Prostate gland (tissue), 2 donors: ENCODE data around the gene HSD17B11. TPM values are rescaled to one million over a fixed set of nuclear protein-coding genes. Genes with fewer than 3 reads are reported as not detected.
"Not testable (repeated sequence)": the region's sequence is repeated elsewhere in the genome, so short reads cannot be mapped to it uniquely, and the experiment has no call there.

Experiments used
- DNase-seq: peaks from one replicate; pipeline ENCODE4 v3.0.0-alpha.2; 2019; ENCODE audit warnings: low spot score
- H3K27ac ChIP-seq, 2 donors: fragments of 200-600 bp; sonication (generic); 2 replicates each; pipeline ENCODE4 v1.5.1; 2017 to 2019
- H3K27me3 ChIP-seq: fragments of 200-600 bp; sonication (generic); replicated peaks from 2 replicates; pipeline ENCODE4 v1.5.1; 2019; ENCODE audit not compliant: insufficient read depth
- H3K36me3 ChIP-seq, 2 donors: fragments of 200-600 bp; sonication (generic); 1 replicate in 1 of 2; 2 replicates in 1 of 2; pipeline versions ENCODE4 v1.5.1 to v1.8.1; 2017 to 2019
- H3K4me1 ChIP-seq: fragments of 200-600 bp; sonication (generic); replicated peaks from 2 replicates; pipeline ENCODE4 v1.5.1; 2019
- H3K4me3 ChIP-seq, 2 donors: fragments of 200-600 bp; sonication (generic); 2 replicates each; pipeline ENCODE4 v1.5.1; 2017 to 2019
- H3K9me3 ChIP-seq: fragments of 200-600 bp; sonication (generic); 2 replicates; pipeline ENCODE4 v1.5.1; 2017
- POLR2A ChIP-seq: fragments of 450-650 bp; IDR thresholded peaks from one replicate; pipeline ENCODE4 v1.6.1; 2016; ENCODE audit warnings: antibody characterized with exemption, mild to moderate bottlenecking
- POLR2AphosphoS5 ChIP-seq: sonication (generic); formaldehyde crosslinking; IDR thresholded peaks from one replicate; pipeline ENCODE4 v1.6.1; 2017; ENCODE audit warnings: antibody characterized with exemption
- WGBS: methylation state at CpG from one replicate; pipeline ENCODE4 v1.1.5; 2018; 5-methylcytosine and 5-hydroxymethylcytosine counted together
- intact Hi-C: fragments of 100-400 bp; cut with DNase I; formaldehyde crosslinking; loops from one replicate; pipeline ENCODE4 v1.14.2; 2022
- total RNA-seq, 2 donors: library from RNA; depleted of rRNA; stranded (reverse); fragments of >200 nt; gene quantifications; one replicate each; pipeline ENCODE4 v1.1.0, GENCODE V29; 2016
- TF ChIP-seq, protein P1 (sequence below), 4 experiments: fragments of 200-600 bp in 2 of 4; fragments of 450-650 bp in 2 of 4; sonication (generic) in 2 of 4; IDR thresholded peaks; 1 replicate in 3 of 4; 2 replicates in 1 of 4; pipeline ENCODE4 v1.5.1; 2016 to 2019; ENCODE audit warnings: antibody characterized with exemption in 4 of 4, mild to moderate bottlenecking in 2 of 4, moderate library complexity in 2 of 4

The HSD17B11 gene
- total RNA-seq, 2 donors from 2014 or later = 38.2 to 45.2 TPM

DNA sequence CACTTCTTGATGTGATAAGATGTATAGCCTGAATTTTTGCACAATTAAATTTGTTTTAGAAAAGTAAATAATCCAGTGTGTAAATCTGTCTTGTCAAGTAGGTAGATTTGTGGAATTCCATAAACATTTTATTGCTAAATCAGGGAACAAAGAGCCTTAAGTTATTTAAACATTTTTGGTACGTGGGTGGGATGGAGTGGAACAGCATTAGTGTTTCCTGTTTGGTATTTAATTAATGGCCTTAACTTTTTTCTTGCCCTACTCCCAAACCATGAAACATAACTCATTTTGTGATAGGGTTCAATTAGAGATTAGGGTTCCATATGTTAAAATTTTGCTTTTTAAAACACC is 36.5 kb upstream of the HSD17B11 start:
- TF ChIP-seq POLR2AphosphoS5 = no peak
- TF ChIP-seq, protein P1, sequence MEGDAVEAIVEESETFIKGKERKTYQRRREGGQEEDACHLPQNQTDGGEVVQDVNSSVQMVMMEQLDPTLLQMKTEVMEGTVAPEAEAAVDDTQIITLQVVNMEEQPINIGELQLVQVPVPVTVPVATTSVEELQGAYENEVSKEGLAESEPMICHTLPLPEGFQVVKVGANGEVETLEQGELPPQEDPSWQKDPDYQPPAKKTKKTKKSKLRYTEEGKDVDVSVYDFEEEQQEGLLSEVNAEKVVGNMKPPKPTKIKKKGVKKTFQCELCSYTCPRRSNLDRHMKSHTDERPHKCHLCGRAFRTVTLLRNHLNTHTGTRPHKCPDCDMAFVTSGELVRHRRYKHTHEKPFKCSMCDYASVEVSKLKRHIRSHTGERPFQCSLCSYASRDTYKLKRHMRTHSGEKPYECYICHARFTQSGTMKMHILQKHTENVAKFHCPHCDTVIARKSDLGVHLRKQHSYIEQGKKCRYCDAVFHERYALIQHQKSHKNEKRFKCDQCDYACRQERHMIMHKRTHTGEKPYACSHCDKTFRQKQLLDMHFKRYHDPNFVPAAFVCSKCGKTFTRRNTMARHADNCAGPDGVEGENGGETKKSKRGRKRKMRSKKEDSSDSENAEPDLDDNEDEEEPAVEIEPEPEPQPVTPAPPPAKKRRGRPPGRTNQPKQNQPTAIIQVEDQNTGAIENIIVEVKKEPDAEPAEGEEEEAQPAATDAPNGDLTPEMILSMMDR (IDR thresholded peaks at IDR 0.05) = no peak
- no peak for TF ChIP-seq POLR2A
- Histone ChIP-seq H3K36me3 (no peaks in the 10 kb centered on the region), H3K9me3 (no peaks in the 10 kb centered on the region), H3K4me1 (peaks cover 5% of the 10 kb centered on the region), H3K27me3 (no peaks in the 10 kb centered on the region), H3K27ac (peak overlapping the region in 1 of 2 donors; percentile 18), H3K4me3 (no peak overlapping the region)
- DNase-seq = no peak
- intact Hi-C loops = no loop called here
- WGBS = 8% methylated on average over 1 of the region's 1 CpG

DNA sequence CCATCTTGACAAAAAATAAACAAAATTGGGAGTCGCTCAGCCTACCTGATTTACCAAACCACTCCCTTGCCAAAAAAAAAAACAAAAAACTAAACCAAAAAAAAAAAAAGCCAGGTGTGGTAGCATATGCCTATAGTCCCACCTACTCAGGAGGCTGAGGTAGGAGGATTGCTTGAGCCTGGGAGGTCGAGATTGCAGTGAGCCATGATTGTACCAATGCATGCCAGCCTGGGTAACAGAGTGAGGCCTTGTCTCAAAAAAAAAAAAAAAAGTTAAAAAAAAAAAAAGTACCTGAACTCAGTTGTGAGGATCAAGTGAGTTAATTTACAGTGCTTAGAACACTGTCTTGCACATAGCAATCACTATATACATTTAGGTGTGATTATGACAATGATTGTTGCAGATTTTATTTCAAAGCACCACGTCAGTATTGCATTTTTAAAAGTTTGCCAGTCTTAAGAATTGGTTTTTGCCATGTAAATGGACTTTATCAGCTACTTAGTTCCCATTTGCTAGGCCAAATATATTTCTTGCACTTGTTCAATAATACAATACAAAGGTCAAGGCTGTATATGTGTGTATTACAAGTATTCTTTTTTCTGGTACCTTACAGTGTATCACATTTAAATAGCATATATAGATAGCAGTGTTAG is 36.0 kb upstream of the HSD17B11 start:
- DNase-seq = no peak
- no peak overlapping the region for H3K27ac ChIP-seq
- no peak overlapping the region for H3K4me3 ChIP-seq
- no peaks in the 10 kb centered on the region for H3K27me3 ChIP-seq
- no peaks in the 10 kb centered on the region for H3K9me3 ChIP-seq
- intact Hi-C loops = no loop called here
- H3K36me3 ChIP-seq = no peaks in the 10 kb centered on the region
- 71% methylated on average over 3 of the region's 3 CpGs for WGBS
- H3K4me1 ChIP-seq = peaks cover 5% of the 10 kb centered on the region
- TF ChIP-seq POLR2AphosphoS5 (no peak), POLR2A (no peak)
- TF ChIP-seq, protein P1 (IDR thresholded peaks at IDR 0.05) = no peak

DNA sequence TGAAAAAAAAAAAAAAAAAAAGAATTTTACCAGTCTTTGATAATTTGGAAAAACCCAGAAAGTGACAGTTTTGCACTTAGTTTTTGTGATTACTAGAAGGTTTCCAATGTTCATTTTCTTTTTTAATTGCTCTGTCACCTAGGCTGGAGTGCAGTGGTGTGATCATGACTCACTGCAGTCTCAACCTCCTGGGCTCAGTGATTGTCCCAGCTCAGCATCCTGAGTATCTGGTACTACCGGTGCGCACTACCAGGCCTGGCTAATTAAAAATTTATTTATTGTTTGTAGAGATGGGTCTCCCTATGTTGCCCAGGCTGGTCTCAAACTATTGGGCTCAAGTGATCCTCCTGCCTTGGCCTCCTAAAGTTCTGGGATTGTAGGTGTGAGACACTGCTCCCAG is 34.7 kb upstream of the HSD17B11 start:
- H3K36me3 ChIP-seq = no peaks in the 10 kb centered on the region
- H3K4me1 ChIP-seq = peaks cover 11% of the 10 kb centered on the region
- no peaks in the 10 kb centered on the region for H3K9me3 ChIP-seq
- H3K4me3 ChIP-seq = no peak overlapping the region
- WGBS = 86% methylated on average over 2 of the region's 2 CpGs
- H3K27me3 ChIP-seq = no peaks in the 10 kb centered on the region
- TF ChIP-seq POLR2AphosphoS5 (no peak), POLR2A (no peak)
- TF ChIP-seq, protein P1 (IDR thresholded peaks at IDR 0.05) = no peak
- no peak for DNase-seq
- H3K27ac ChIP-seq = no peak overlapping the region
- intact Hi-C loops = no loop called here

DNA sequence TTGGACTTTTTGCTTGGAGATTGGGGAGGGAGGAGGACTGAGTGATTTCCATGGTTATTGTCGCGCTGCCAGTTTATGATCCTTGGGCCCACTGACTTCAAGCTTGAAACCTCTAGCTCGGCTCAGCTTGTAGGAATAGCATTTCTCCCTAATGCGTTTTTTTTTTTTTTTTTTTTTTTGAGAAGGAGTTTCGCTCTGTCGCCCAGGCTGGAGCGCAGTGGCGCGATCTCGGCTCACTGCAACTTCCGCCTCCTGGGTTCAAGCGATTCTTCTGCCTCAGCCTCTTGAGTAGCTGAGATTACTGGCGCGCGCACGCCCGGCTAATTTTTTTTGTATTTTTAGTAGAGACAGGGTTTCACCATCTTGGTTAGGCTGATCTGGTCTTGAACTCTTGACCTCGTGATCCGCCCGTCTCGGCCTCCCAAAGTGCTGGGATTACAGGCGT is 33.1 kb upstream of the HSD17B11 start:
- 89% methylated on average over 22 of the region's 22 CpGs for WGBS

DNA sequence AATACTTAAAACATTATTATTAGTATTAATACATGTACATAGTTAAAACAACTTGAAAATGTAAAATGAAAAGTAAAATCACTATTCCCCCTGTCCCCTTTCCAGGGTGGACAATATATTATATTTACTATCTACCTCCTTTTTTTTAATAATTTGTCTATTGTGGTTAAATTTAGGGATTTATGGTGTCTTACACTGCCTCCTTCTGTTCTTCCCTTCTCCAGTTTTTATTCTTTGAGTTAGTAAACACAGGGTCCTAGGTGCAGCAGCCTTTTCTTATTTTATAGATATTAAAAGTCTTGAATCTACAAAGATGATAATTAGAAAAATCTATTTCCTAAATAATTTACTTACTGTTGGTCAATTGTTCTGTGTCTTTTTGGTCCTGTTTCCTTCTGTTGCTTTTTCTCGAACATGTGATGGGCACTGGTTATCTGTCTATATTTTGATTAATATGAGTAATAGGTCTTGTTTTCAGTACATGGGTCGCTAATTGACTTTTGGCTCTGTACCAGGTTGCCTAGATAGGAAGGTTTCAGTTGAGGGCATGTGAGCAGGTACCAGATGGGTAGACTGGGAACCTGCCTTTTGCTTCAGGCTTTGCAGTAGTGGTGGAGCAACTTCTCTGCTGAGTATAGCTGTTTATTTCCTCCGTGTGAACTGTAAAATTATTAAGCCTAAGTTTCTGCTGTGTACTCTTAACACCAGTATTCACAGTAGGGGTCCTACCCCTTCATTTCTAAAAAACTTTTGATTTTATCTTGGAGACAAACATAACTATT is 32.5 kb upstream of the HSD17B11 start:
- Histone ChIP-seq H3K4me3 (peak overlapping the region; percentile 72 to 76), H3K27me3 (no peaks in the 10 kb centered on the region), H3K4me1 (peaks cover 16% of the 10 kb centered on the region), H3K9me3 (no peaks in the 10 kb centered on the region), H3K27ac (peak overlapping the region in 1 of 2 donors; percentile 92), H3K36me3 (no peaks in the 10 kb centered on the region)
- intact Hi-C loops = no loop called here
- WGBS = 19% methylated on average over 3 of the region's 3 CpGs
- TF ChIP-seq POLR2AphosphoS5 (no peak), POLR2A (no peak)
- TF ChIP-seq, protein P1 (IDR thresholded peaks at IDR 0.05) = no peak
- no peak for DNase-seq

More for the DNA sequence above, 33.1 kb upstream of the HSD17B11 start:
- H3K4me1 ChIP-seq = peaks cover 16% of the 10 kb centered on the region
- H3K9me3 ChIP-seq, intact Hi-C loops, H3K27ac ChIP-seq, DNase-seq, H3K36me3 ChIP-seq, H3K27me3 ChIP-seq: not testable (repeated sequence)
- peak overlapping the region in 1 of 2 donors; percentile 14 for H3K4me3 ChIP-seq
